Fibroblast of skin of scalp (primary cell): ENCODE data around the gene FAM118A. TPM values are rescaled to one million over a fixed set of nuclear protein-coding genes. Genes with fewer than 3 reads are reported as not detected.
"Not testable (repeated sequence)": the region's sequence is repeated elsewhere in the genome, so short reads cannot be mapped to it uniquely, and the experiment has no call there.

Experiments used
- DNase-seq: peaks from one replicate; pipeline ENCODE4 v3.0.0-alpha.2; 2013
- polyA plus RNA-seq, 2 experiments: library from polyadenylated mRNA; unstranded; fragments of 120-200 nt; gene quantifications; one replicate each; pipeline ENCODE4 v1.2.1, GENCODE V29; 2013; ENCODE audit not compliant: insufficient read length in 2 of 2

FAM118A gene
- 23.0 TPM for polyA plus RNA-seq (2013, experiment 1 of 2; ENCODE audit: insufficient read length)
- polyA plus RNA-seq (2013, experiment 2 of 2; ENCODE audit: insufficient read length): 20.7 TPM

DNA sequence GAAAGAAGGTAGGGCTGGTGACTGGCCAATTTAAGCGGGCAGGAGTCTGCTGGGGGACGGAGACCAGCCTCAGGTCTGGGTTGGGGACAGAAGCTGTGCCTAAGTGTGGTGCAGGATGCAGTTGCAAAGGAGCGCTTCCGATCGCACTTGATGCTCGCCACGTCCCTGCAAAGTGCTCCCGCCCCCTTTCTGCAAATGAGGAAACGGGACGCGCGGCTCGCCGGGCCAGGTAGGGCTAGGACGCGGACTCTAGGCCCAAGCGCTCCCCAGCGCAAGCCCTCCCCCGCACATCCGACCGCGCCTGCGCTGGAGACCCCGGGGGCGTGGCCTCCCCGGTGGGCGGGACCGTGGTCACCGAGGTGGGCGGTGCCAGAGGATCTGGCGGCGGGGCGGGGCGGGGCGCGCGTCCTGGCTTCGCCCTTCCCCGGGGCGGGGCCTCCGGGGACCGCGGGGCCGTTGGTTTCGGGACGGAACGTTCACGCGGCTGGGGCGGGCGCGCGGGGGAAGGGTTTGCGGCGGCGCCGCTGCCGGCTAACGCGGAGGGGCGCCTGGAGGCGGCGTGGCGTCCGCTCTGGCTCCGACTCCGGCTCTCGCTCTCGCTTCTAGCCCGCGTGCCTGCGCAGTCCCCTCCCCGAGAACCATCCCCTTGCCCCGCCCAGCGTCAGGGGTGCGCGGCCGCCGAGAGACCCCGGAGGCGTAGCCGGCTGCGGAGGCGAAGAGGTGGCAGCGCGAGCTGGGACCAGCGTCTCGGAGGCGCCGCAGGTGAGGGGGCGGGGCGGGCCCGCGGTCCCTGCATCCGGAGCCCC, at the start of gene FAM118A:
Gene FAM118A (plus strand): TSS at position 513 of the 806 bp plus-strand sequence. CDS start 12,446 bp downstream, outside the sequence.
- peak; percentile 93 for DNase-seq

DNA sequence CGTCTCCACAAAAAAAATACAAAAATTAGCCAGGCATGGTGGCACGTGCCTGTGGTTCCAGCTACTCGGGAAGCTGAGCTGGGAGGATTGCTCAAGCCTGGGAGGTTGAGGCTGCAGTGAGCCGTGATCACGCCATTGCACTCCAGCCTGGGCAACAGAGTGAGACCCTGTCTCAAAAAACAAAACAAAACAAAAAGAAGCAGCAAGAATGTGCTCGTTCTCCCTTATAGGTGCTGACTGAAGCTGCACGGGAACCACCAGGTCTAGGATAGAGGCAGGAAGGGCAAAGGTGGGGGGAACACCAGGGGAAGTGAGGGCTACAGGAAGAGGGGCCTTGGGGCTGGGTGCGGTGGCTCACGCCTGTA, 49.4 kb upstream of the FAM118A start:
- DNase-seq: not testable (repeated sequence)

GRCh38 chr22:45261407-45262088, 48.2 kb upstream of the FAM118A start:
- DNase-seq: no peak

- DNase-seq: no peak
Measured at GRCh38 chr22:45262195-45262930, 47.4 kb upstream of the FAM118A start.

DNA sequence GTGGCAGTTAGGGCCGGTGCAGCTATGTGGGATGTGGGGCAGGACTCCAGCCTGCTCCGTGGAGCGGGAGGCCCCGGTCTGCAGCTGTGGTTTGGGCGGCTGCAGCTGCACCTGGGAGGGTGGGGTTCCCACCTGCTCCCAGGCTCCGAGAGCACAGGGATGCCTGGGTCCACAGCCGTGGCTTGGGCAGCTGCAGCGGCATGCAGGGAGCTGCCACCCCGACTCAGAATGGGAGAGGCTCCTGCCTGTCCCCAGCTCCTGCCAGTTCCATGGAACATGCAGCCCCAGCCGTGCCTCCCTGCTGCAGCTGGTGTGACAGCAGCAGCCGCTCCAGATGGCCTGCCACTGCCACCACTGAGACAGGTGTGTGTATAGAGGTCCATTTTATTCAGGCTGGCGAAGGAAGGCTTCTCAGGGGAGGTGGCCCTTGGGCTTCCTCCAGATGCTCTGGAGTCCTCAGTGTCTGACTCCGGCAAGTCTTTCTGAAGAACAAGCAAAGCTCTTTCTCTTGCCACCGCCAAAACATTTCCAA, 46.7 kb upstream of the FAM118A start:
- no peak for DNase-seq

DNA sequence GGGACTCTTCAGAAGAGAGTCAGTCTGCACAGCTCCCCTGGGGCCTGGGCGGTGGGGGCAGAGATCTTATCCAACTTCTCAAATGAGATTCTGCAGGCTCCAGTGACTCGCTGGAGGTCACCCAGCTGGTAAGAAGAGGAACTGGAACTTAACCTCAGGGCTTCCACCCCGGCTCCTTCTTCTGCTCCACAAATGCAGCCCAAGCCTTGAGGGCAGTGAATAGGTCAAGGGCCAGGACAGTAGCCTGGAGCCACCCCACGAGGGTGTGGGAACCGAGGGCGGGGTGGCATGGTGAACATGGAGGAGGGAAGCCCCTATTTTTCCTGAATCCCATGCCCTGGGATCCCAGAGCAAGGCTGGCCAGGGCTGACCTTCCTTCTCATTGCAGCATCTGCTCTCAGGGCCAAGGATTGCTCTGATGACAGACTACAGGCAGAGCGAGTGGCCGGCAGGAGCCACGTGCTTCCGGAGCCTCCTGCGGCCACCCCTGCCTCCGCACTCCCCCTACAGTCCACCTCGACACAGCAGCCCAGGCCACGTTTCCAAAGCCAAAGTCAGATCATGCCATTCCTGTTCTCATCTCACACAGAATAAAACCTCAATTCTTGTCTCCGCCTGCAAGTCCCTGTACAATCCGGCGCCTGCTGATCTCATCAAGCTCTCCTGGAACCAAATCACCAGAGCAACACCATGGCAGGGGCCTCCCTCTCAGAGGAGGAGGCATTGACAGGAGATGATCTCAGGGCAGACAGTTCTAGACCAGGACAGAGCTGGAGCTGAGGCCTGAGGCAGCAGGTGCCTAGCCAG, 46.1 kb upstream of the FAM118A start:
- peak; percentile 68 for DNase-seq

GRCh38 chr22:45265535-45265934, 44.2 kb upstream of the FAM118A start:
- DNase-seq: no peak

- DNase-seq: peak; percentile 13
Measured at GRCh38 chr22:45268167-45268957, 41.4 kb upstream of the FAM118A start.

DNA sequence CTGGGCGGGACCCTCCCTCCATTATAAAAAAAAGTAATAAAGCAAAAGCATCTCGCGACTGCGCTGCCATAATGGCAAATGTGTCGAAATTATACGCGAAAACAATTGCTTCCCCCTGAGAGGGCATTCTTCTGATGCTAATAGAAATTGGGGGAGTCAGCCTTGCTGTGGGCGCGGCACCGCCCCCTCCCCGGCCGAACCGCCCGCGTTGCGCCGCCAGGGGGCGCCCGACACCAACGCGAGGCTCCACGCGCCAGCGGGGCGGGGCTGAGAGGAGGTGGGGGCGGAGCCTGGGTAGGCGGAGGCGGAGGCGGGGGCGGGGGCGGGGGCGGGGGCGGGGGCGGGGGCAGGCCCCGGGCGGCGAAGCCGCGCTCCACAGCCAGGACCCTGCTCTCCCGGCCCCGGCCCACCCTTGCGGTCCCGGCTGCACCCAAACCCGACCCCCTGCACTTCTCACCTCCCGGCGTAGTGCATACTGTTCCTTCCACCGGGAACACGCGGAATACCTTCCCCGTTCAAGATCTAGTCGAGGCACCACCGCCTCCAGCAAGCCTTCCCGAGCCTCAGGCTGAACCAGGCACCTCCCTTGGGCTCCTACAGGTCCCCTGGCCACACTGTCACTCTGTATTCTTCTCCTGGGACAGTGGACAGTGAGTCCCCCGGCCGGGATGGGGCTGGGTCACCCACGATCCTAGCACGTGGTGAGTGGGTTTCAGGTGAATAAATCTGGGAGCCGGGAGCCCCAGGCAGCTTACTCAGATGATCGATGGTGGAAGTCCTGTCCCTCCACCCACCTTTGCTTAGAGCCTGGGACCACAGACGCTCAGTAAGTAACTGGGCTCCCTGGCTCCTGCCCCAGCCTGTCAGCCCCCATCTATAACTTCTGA, 40.5 kb upstream of the FAM118A start:
- peak; percentile 82 for DNase-seq

GRCh38 chr22:45270095-45271020, 39.4 kb upstream of the FAM118A start:
- no peak for DNase-seq

DNA sequence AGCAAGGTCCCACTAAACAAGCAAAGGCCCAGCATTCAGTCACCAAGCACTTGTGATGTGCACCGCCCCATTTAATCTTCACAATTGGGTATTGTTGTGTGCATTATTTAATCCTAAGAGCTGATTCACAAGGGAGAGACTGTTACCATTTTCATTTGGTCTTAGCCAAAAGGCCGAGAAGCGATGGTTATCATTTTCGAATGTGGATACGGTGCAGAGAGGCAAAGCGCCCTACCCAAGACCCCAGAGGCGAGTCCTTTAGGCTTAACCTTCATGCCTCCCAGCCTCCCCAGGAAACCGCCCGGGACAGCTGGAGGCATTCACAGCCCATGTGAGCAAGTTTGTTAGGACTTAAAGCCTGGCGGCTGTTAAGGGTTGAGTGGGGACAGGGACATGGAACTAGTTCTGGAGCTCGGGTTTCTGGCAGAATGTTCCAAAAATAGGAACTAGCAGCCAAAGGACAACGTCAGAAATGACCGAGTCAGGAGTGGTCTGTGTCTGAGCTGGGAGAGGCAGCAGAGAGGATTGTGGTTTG, 38.0 kb upstream of the FAM118A start:
- DNase-seq: no peak

- no peak for DNase-seq
Measured at GRCh38 chr22:45272498-45272897, 37.2 kb upstream of the FAM118A start.

DNA sequence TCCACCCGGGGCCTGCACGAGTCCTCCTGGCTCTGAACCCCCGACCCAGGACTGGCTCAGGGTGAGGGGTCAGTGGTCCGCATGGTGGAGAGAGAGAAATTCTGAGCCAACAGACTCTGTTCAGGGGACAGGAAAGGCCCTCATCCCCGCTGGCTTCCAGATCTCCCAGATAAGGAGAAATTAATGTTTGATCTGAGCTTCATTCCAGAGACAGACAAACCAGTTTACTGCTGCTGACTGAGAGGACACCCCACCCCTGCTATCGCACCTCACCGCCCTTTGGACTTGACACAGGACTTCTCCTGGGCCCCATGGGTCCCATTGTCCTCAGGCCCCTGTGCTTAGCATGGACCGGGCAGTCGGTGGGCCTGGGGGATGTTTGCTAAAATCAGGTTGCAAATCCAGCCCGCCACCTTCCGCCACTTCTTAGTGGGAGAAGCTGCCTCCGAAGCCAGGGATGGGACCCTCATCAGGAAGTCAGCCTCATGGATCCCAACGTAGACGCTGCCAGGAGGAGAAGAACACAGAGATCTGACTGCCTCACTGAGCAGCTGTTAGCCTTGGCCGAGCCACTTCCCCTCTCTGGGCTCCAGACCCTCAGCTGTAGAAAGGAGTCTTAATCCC, 36.2 kb upstream of the FAM118A start:
- no peak for DNase-seq

GRCh38 chr22:45276507-45277105, 33.1 kb upstream of the FAM118A start:
- no peak for DNase-seq

GRCh38 chr22:45277720-45278119, 32.0 kb upstream of the FAM118A start:
- not testable (repeated sequence) for DNase-seq

DNA sequence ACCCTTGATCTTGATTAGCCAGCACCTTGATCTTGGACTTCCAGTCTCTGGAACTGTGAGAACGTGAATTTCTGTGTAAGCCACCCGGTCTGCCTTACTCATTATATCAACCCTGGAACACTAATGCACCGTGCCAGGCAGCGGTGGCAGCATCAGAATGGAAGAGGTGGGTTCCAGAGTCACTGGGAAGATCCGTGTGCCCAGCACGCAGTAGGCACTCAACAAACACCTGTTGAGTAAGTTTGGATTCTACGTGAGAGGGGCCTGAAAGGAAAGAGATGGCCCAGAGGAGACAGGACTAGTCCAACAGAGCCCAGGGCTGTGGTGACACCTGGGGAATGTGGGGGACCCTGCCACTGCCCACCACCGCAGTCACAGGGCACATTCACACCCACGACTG, 31.6 kb upstream of the FAM118A start:
- no peak for DNase-seq

- no peak for DNase-seq
Measured at GRCh38 chr22:45280587-45280980, 29.1 kb upstream of the FAM118A start.

GRCh38 chr22:45281010-45281409, 28.7 kb upstream of the FAM118A start:
- no peak for DNase-seq
